ENCODE measurements around the gene TADA2B. TPM values are rescaled to one million over a fixed set of nuclear protein-coding genes. Genes with fewer than 3 reads are reported as not detected.

Gene TADA2B
- total RNA-seq, 4 donors from 2014 or later: 17.9 to 34.1 (median 26.6) TPM

GRCh38 chr4:7013175-7013574 is 30.0 kb upstream of the TADA2B start:
- intact Hi-C loops (cut with DNase I): no loop called here
- no peaks in the 10 kb centered on the region for H3K4me1 ChIP-seq
- H3K4me3 ChIP-seq (replicated peaks in 1 of 3): no peak overlapping the region
- H3K9me3 ChIP-seq: no peaks in the 10 kb centered on the region
- peaks cover 8 to 13% of the 10 kb centered on the region in 2 donors for H3K36me3 ChIP-seq
- H3K27ac ChIP-seq: no peak overlapping the region
- no peak for TF ChIP-seq POLR2A (IDR thresholded peaks at IDR 0.05)
- TF ChIP-seq, protein P1, sequence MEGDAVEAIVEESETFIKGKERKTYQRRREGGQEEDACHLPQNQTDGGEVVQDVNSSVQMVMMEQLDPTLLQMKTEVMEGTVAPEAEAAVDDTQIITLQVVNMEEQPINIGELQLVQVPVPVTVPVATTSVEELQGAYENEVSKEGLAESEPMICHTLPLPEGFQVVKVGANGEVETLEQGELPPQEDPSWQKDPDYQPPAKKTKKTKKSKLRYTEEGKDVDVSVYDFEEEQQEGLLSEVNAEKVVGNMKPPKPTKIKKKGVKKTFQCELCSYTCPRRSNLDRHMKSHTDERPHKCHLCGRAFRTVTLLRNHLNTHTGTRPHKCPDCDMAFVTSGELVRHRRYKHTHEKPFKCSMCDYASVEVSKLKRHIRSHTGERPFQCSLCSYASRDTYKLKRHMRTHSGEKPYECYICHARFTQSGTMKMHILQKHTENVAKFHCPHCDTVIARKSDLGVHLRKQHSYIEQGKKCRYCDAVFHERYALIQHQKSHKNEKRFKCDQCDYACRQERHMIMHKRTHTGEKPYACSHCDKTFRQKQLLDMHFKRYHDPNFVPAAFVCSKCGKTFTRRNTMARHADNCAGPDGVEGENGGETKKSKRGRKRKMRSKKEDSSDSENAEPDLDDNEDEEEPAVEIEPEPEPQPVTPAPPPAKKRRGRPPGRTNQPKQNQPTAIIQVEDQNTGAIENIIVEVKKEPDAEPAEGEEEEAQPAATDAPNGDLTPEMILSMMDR (IDR thresholded peaks at IDR 0.05): no peak
- 93% methylated on average over 11 of the region's 11 CpGs for WGBS, 2 donors
- no peaks in the 10 kb centered on the region for H3K27me3 ChIP-seq
- no peak for DNase-seq

DNA sequence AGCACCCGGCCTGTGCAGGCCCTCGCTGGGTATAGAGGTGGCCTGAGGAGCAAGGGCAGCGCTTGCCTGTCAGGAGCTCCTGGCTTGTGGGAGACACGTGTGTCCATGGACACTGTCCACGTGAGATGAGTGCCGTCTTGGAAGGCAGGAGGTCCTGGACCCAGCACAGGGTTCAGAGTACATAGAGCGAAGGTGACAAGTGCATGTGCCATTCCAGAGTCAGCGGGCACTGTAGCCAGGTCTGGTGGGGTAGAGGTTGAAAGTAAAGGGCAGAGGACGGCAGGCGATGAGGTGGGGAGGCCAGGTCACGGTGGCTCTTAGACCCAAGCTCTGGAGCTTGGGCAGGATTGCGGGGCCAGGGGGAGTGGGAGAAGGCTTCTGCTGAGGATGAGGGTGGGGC is 28.4 kb upstream of the TADA2B start:
- TF ChIP-seq POLR2A (IDR thresholded peaks at IDR 0.05): no peak
- TF ChIP-seq, protein P1 (IDR thresholded peaks at IDR 0.05): no peak
- H3K4me1 ChIP-seq: no peaks in the 10 kb centered on the region
- H3K27ac ChIP-seq: no peak overlapping the region
- intact Hi-C loops (cut with DNase I): no loop called here
- 95 to 99% methylated on average over 11 to 12 of the region's 12 CpGs for WGBS, 2 donors
- no peaks in the 10 kb centered on the region for H3K27me3 ChIP-seq
- no peak overlapping the region for H3K4me3 ChIP-seq (replicated peaks in 1 of 3)
- DNase-seq: no peak
- peaks cover 8 to 13% of the 10 kb centered on the region in 2 donors for H3K36me3 ChIP-seq
- H3K9me3 ChIP-seq: no peaks in the 10 kb centered on the region

DNA sequence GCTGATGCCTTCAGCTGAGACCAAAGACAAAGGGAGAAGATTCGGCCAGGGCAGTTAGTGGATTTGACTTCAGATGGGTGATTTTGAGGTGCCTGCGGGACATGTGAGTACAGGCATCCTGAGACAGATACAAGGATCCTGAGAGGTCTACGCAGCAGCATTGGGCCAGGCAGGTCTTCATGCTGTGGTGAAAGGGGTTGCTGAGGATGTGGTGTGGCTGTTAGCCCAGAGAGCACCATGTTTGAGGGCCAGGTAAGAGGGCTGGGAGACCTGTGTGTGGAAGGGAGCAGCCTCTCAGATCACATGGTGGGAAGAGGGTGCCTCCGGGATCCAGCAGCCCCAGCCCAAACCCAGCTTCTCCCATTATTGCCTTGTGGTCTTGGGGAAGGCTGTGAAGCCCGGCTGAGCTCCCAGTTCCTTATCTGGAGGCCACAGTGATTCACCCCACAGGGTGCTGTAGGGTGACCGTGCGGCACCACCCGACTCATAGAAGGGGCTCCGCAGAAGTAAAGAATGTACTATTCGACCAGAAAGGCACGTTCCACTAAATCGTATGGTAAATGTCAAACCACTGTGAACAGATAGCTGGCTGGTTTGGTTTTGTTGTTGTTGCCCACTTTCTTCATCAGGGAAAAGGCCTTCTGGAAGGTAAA is 27.7 kb upstream of the TADA2B start:
- peaks cover 8 to 13% of the 10 kb centered on the region in 2 donors for H3K36me3 ChIP-seq
- 88 to 91% methylated on average over 12 of the region's 12 CpGs for WGBS, 2 donors

GRCh38 chr4:7016086-7016485 is 27.1 kb upstream of the TADA2B start:
- intact Hi-C loops (cut with DNase I): no loop called here

More for the DNA sequence above, 27.7 kb upstream of the TADA2B start:
- no peak overlapping the region for H3K27ac ChIP-seq
- no peaks in the 10 kb centered on the region for H3K4me1 ChIP-seq
- no peak for DNase-seq
- TF ChIP-seq, protein P1 (IDR thresholded peaks at IDR 0.05): no peak
- no peak for TF ChIP-seq POLR2A (IDR thresholded peaks at IDR 0.05)
- intact Hi-C loops (cut with DNase I): no loop called here
- H3K27me3 ChIP-seq: no peaks in the 10 kb centered on the region
- H3K9me3 ChIP-seq: no peaks in the 10 kb centered on the region
- no peak overlapping the region for H3K4me3 ChIP-seq (replicated peaks in 1 of 3)

DNA sequence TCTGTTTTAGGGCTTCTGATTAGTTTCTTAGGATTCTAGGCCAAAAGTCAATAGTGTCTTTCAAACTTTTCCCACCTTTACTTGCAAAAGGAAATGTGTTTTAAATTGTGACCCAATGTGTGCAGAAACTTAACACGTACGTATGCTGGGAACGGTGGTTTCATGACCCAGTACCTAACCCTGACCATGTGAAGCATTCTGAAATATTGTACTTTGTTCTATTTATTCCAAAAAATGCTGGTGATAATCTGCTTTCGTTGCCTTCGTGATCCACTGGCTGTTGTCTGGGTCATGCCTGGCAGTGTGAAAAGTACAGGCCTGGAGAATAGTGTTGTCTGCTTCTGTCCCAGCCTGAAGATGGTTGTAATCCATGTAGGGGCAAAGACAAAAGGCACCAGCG is 26.7 kb upstream of the TADA2B start:
- Histone ChIP-seq H3K4me1 (no peaks in the 10 kb centered on the region), H3K36me3 (peaks cover 6 to 10% of the 10 kb centered on the region in 2 donors), H3K27ac (no peak overlapping the region), H3K9me3 (no peaks in the 10 kb centered on the region), H3K27me3 (no peaks in the 10 kb centered on the region), H3K4me3 (replicated peaks in 1 of 3) (no peak overlapping the region)
- WGBS, 2 donors: 89% methylated on average over 6 of the region's 6 CpGs
- TF ChIP-seq, protein P1 (IDR thresholded peaks at IDR 0.05): no peak
- TF ChIP-seq POLR2A (IDR thresholded peaks at IDR 0.05): no peak
- no peak for DNase-seq
- intact Hi-C loops (cut with DNase I): no loop called here

More at GRCh38 chr4:7016086-7016485, 27.1 kb upstream of the TADA2B start:
- no peak for TF ChIP-seq POLR2A (IDR thresholded peaks at IDR 0.05)
- TF ChIP-seq, protein P1 (IDR thresholded peaks at IDR 0.05): no peak
- Histone ChIP-seq H3K9me3 (no peaks in the 10 kb centered on the region), H3K4me1 (no peaks in the 10 kb centered on the region), H3K36me3 (peaks cover 8 to 10% of the 10 kb centered on the region in 2 donors), H3K4me3 (replicated peaks in 1 of 3) (no peak overlapping the region), H3K27ac (no peak overlapping the region), H3K27me3 (no peaks in the 10 kb centered on the region)
- no peak for DNase-seq
- WGBS, 2 donors: 76 to 77% methylated on average over 10 to 11 of the region's 11 CpGs
